OCI-LY7 (cell line): Measurements from ENCODE around the gene PPP3CA. TPM values are rescaled to one million over a fixed set of nuclear protein-coding genes. Genes with fewer than 3 reads are reported as not detected.

ENCODE experiments used
- BruUV-seq: library from RNA; stranded (reverse); fragments of 400-500 nt; replicated peaks from 2 replicates; lab custom pipeline; 2021; lab: Mats Ljungman, UMichigan
- CTCF ChIA-PET: fragments of 300-600 bp; sonication (Branson Sonifier 250); formaldehyde crosslinking; loops from one replicate; lab custom pipeline; 2022; ENCODE audit warnings: antibody characterized with exemption; ENCODE audit not compliant: unreplicated experiment; lab: Charles Lee
- POLR2A ChIA-PET: fragments of 300-600 bp; sonication (Branson Sonifier 250); formaldehyde crosslinking; loops from one replicate; lab custom pipeline; 2022; ENCODE audit warnings: antibody characterized with exemption; lab: Charles Lee
- DNase-seq: peaks from one replicate; pipeline ENCODE4 v3.0.0-alpha.2; 2015; ENCODE audit warnings: low spot score
- H2AFZ ChIP-seq: fragments of 200-600 bp; sonication (generic), shearing (Covaris generic); 2 replicates; pipeline ENCODE4 v1.6.1; 2014; ENCODE audit warnings: mild to moderate bottlenecking, antibody characterized with exemption, low read length, moderate library complexity
- H3K27ac ChIP-seq: fragments of 200-600 bp; sonication (generic); 2 replicates; pipeline ENCODE4 v1.5.1; 2014; ENCODE audit warnings: mixed run types, low read depth, mild to moderate bottlenecking, moderate library complexity, low read length, inconsistent platforms; ENCODE audit not compliant: poor library complexity, severe bottlenecking
- H3K36me3 ChIP-seq: fragments of 200-600 bp; sonication (generic); 2 replicates; pipeline ENCODE4 v1.6.1; 2014; ENCODE audit warnings: mild to moderate bottlenecking, antibody characterized with exemption, low read length, moderate library complexity, mixed read lengths; ENCODE audit not compliant: insufficient read depth
- H3K4me1 ChIP-seq: fragments of 200-600 bp; sonication (generic); 2 replicates; pipeline ENCODE4 v1.5.1; 2014; ENCODE audit warnings: mild to moderate bottlenecking, low read length; ENCODE audit not compliant: insufficient read depth, poor library complexity, severe bottlenecking
- H3K4me2 ChIP-seq: fragments of 200-600 bp; sonication (generic); 2 replicates; pipeline ENCODE4 v1.6.1; 2014; ENCODE audit warnings: mild to moderate bottlenecking, low read length
- H3K4me3 ChIP-seq: fragments of 200-600 bp; sonication (generic); 2 replicates; pipeline ENCODE4 v1.5.1; 2014; ENCODE audit warnings: mild to moderate bottlenecking, low read depth, low read length; ENCODE audit not compliant: poor library complexity, severe bottlenecking
- H3K79me2 ChIP-seq: fragments of 200-600 bp; sonication (generic); 2 replicates; pipeline ENCODE4 v1.6.1; 2016; ENCODE audit warnings: low read depth, mild to moderate bottlenecking, low read length, moderate library complexity, mixed read lengths; ENCODE audit not compliant: insufficient read depth
- H3K9me2 ChIP-seq: fragments of 200-600 bp; sonication (generic); 2 replicates; pipeline ENCODE4 v1.6.1; 2016; ENCODE audit warnings: mild to moderate bottlenecking, low read length, mixed read lengths; ENCODE audit not compliant: insufficient read depth
- H3K9me3 ChIP-seq: fragments of 200-600 bp; sonication (generic); 2 replicates; pipeline ENCODE4 v1.6.1; 2014; ENCODE audit warnings: mild to moderate bottlenecking, mixed run types, low read length, mixed read lengths
- H4K20me1 ChIP-seq: fragments of 200-600 bp; sonication (generic); 2 replicates; pipeline ENCODE4 v1.6.1; 2014; ENCODE audit warnings: mild to moderate bottlenecking, antibody characterized with exemption, low read length, moderate library complexity, mixed read lengths; ENCODE audit not compliant: insufficient read depth
- CTCF ChIP-seq: fragments of 200-600 bp; sonication (generic); conservative IDR thresholded peaks from 2 replicates; pipeline ENCODE4 v1.5.1; 2014; ENCODE audit warnings: mild to moderate bottlenecking, antibody characterized with exemption, low read length, moderate library complexity, mixed read lengths
- EZH2phosphoT487 ChIP-seq: fragments of 200-600 bp; sonication (generic); IDR thresholded peaks from 2 replicates; pipeline ENCODE4 v1.6.1; 2018; ENCODE audit warnings: low read depth, borderline replicate concordance, mild to moderate bottlenecking, mixed run types, antibody characterized with exemption, low read length, moderate library complexity, mixed read lengths
- intact Hi-C: fragments of 100-400 bp; cut with micrococcal nuclease; formaldehyde crosslinking; loops from one replicate; pipeline ENCODE4 v1.10.0; 2022; ENCODE audit not compliant: unreplicated experiment
- total RNA-seq, 2 experiments: library from RNA; depleted of rRNA in 1 of 2; stranded (reverse); fragments of >200 nt in 1 of 2; shearing (Covaris generic) in 1 of 2; gene quantifications; 2 replicates each; pipeline ENCODE4 v1.2.3, GENCODE V29; 2014 to 2022

The PPP3CA gene
- total RNA-seq, 2 experiments from 2014 or later, result 9.2 to 13.6 TPM

GRCh38 chr4:101274888-101275752 lies 72.2 kb downstream of the PPP3CA start:
- Histone ChIP-seq H3K4me2 (no peak overlapping the region), H3K9me3 (no peaks in the 10 kb centered on the region), H3K9me2 (no peaks in the 10 kb centered on the region), H3K4me1 (peaks cover 6% of the 10 kb centered on the region), H2AFZ (no peak overlapping the region), H3K79me2 (no peaks in the 10 kb centered on the region), H4K20me1 (peaks cover 3% of the 10 kb centered on the region), H3K36me3 (no peaks in the 10 kb centered on the region), H3K4me3 (no peak overlapping the region), H3K27ac (no peak overlapping the region)
- BruUV-seq, result no TSS peak
- DNase-seq, result no peak
- POLR2A ChIA-PET, result interaction anchor here (1.0 kb wide), 1 partner anchor 119 kb away, joined by 3 read pairs; no protein-coding TSS in a partner anchor
- CTCF ChIA-PET, result no interaction called here
- intact Hi-C loops, result no loop called here
- TF ChIP-seq EZH2phosphoT487 (no peak), CTCF (no peak)

GRCh38 chr4:101271516-101271915 lies 75.8 kb downstream of the PPP3CA start:
- intact Hi-C loops, result no loop called here
- no TSS peak for BruUV-seq
- Histone ChIP-seq H3K4me1 (no peaks in the 10 kb centered on the region), H4K20me1 (peaks cover 12% of the 10 kb centered on the region), H3K9me2 (no peaks in the 10 kb centered on the region), H3K79me2 (no peaks in the 10 kb centered on the region), H3K36me3 (no peaks in the 10 kb centered on the region), H3K27ac (no peak overlapping the region), H3K4me2 (no peak overlapping the region), H3K9me3 (no peaks in the 10 kb centered on the region), H3K4me3 (no peak overlapping the region), H2AFZ (no peak overlapping the region)
- TF ChIP-seq EZH2phosphoT487 (no peak), CTCF (no peak)
- ChIA-PET POLR2A (no interaction called here), CTCF (no interaction called here)
- no peak for DNase-seq

- BruUV-seq, result no TSS peak
- Histone ChIP-seq H2AFZ (no peak overlapping the region), H3K79me2 (no peaks in the 10 kb centered on the region), H3K27ac (no peak overlapping the region), H3K9me2 (no peaks in the 10 kb centered on the region), H4K20me1 (peaks cover 13% of the 10 kb centered on the region), H3K4me1 (no peaks in the 10 kb centered on the region), H3K4me2 (no peak overlapping the region), H3K36me3 (no peaks in the 10 kb centered on the region), H3K4me3 (no peak overlapping the region), H3K9me3 (no peaks in the 10 kb centered on the region)
- TF ChIP-seq EZH2phosphoT487 (no peak), CTCF (no peak)
- CTCF ChIA-PET, result no interaction called here
- no peak for DNase-seq
- intact Hi-C loops, result no loop called here
- POLR2A ChIA-PET, result no interaction called here
Measured at GRCh38 chr4:101269682-101270081, 77.6 kb downstream of the PPP3CA start.
